ENCODE measurements around the gene BRD9. TPM values are rescaled to one million over a fixed set of nuclear protein-coding genes. Genes with fewer than 3 reads are reported as not detected.

Gene BRD9
- polyA plus RNA-seq, 6 donors from 2014 or later: 5.6 to 16.2 (median 12.5) TPM

DNA sequence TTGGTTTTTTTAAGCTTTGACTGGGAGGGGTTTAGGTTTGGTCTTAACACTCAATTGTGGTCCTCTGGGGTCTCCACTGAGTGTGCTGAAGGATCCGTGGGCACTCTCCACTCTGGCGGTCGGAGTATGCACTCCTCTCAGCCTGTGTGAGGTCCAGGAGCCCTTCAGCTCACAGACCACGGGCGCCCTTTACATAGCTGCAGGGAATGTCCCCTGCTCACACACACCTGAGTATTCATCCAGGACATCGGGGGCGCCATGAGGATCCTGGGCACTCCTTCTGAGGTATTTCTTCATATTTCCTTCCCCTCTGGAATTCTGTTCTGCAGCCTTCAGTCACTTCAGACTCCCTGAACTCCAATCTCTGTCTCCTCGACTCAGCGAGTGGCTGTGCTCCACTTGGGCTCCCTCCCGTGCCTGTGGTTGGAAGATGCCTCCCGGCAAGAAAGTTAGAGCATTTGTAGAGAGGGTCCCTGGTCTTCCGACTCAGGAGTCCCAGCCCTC lies 12.6 kb upstream of the BRD9 start:
- Mint-ChIP-seq H3K36me3 (no peaks in the 10 kb centered on the region), H3K27ac (no peak overlapping the region), H3K4me3 (no peak overlapping the region), H3K27me3 (no peaks in the 10 kb centered on the region), H3K9me3 (no peaks in the 10 kb centered on the region), H3K4me1 (peaks cover 0 to 2% (median 0%) of the 10 kb centered on the region in 3 donors)
- no peak for ATAC-seq (ENCODE audit: low read depth in 2 of 2)
- DNase-seq: no peak

GRCh38 chr5:903756-904096 lies 11.1 kb upstream of the BRD9 start:
- no peak for DNase-seq
- no peak overlapping the region for H3K27ac Mint-ChIP-seq

GRCh38 chr5:902129-902916 lies 9.7 kb upstream of the BRD9 start:
- Mint-ChIP-seq H3K4me1 (peaks cover 0 to 2% (median 0%) of the 10 kb centered on the region in 3 donors), H3K27ac (peak overlapping the region in 1 of 6 donors; percentile 92), H3K9me3 (no peaks in the 10 kb centered on the region), H3K4me3 (peak overlapping the region in 1 of 8 donors; percentile 2), H3K36me3 (no peaks in the 10 kb centered on the region), H3K27me3 (no peaks in the 10 kb centered on the region)
- no peak for ATAC-seq (ENCODE audit: low read depth in 2 of 2)
- no peak for DNase-seq

More at GRCh38 chr5:903756-904096, 11.1 kb upstream of the BRD9 start:
- Mint-ChIP-seq H3K4me3 (peak overlapping the region in 1 of 8 donors; percentile 64), H3K4me1 (peaks cover 0 to 2% (median 0%) of the 10 kb centered on the region in 3 donors), H3K36me3 (no peaks in the 10 kb centered on the region), H3K27me3 (no peaks in the 10 kb centered on the region), H3K9me3 (no peaks in the 10 kb centered on the region)
- ATAC-seq (ENCODE audit: low read depth in 2 of 2): no peak

DNA sequence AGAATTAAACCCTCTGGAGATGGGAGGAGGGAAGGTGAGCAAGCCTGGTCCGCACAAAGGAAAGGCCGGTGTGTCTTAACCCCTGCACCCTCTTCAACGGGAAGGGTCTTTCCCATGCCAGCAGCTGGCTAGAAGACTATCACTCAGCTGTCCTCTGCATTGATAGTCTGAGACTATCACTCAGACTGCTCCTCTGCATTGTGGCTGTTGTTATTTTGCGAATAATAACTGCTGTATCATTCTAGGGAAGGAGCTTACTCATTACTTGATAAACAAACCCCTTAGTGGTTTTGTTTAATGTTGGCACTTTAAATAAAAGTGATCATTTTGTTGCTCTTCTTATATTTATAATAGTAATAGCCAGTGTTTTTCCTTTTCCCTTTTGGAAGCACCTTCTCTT lies 8.2 kb upstream of the BRD9 start:
- ATAC-seq (ENCODE audit: low read depth in 2 of 2): no peak
- H3K9me3 Mint-ChIP-seq: no peaks in the 10 kb centered on the region
- no peak for DNase-seq
- no peaks in the 10 kb centered on the region for H3K36me3 Mint-ChIP-seq
- peaks cover 0 to 2% (median 0%) of the 10 kb centered on the region in 3 donors for H3K4me1 Mint-ChIP-seq
- no peak overlapping the region for H3K27ac Mint-ChIP-seq
- H3K27me3 Mint-ChIP-seq: no peaks in the 10 kb centered on the region
- no peak overlapping the region for H3K4me3 Mint-ChIP-seq

- Mint-ChIP-seq H3K9me3 (no peaks in the 10 kb centered on the region), H3K4me3 (peak overlapping the region; percentile 62 to 87 (median 68)), H3K27ac (peak overlapping the region in 1 of 6 donors; percentile 42), H3K27me3 (no peaks in the 10 kb centered on the region), H3K4me1 (peaks cover 10 to 16% (median 14%) of the 10 kb centered on the region in 3 donors), H3K36me3 (peaks cover 1 to 8% of the 10 kb centered on the region in 2 donors)
- ATAC-seq (ENCODE audit: low read depth in 2 of 2) (no peak), DNase-seq (no peak)
Measured at GRCh38 chr5:893711-894110, 1.1 kb upstream of the BRD9 start.

DNA sequence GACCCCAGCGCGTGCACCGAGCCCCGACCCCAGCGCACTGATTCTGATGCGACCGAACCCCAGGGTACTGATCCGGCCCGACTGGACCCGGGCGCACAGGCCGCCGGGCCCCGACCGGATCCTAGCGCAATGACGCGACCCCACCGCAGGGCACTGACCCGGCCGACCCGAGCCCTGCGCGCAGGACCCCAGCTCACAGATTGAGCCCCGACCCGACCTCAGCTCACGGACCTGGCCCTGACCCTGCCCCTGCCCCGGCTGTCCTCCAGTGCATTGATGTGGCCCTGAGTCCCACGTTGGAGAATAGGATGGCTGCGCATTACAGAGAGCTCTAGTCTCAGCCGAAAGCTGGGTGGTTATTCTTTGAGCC lies 521 bp upstream of the BRD9 start:
- Mint-ChIP-seq H3K36me3 (peaks cover 7 to 8% of the 10 kb centered on the region in 2 donors), H3K27me3 (no peaks in the 10 kb centered on the region), H3K27ac (no peak overlapping the region), H3K4me3 (peak overlapping the region; percentile 62 to 87 (median 68)), H3K9me3 (no peaks in the 10 kb centered on the region), H3K4me1 (peaks cover 10 to 16% (median 14%) of the 10 kb centered on the region in 3 donors)
- ATAC-seq (ENCODE audit: low read depth in 2 of 2): no peak
- DNase-seq: no peak

- ATAC-seq (ENCODE audit: low read depth in 2 of 2) (no peak), DNase-seq (no peak)
- Mint-ChIP-seq H3K4me1 (peaks cover 10 to 16% (median 14%) of the 10 kb centered on the region in 3 donors), H3K4me3 (peak overlapping the region; percentile 80 to 94 (median 88)), H3K36me3 (peaks cover 7 to 13% of the 10 kb centered on the region in 2 donors), H3K9me3 (no peaks in the 10 kb centered on the region), H3K27ac (peak overlapping the region in 5 of 6 donors; percentile 12 to 96 (median 75)), H3K27me3 (no peaks in the 10 kb centered on the region)
Measured at GRCh38 chr5:891837-892393, 686 bp downstream of the BRD9 start.

GRCh38 chr5:891117-891836 lies 1.3 kb downstream of the BRD9 start:
- Mint-ChIP-seq H3K9me3 (no peaks in the 10 kb centered on the region), H3K36me3 (peaks cover 7 to 20% of the 10 kb centered on the region in 2 donors), H3K4me3 (peak overlapping the region; percentile 80 to 94 (median 88)), H3K27ac (peak overlapping the region; percentile 14 to 96 (median 74)), H3K27me3 (no peaks in the 10 kb centered on the region), H3K4me1 (peaks cover 10 to 16% (median 14%) of the 10 kb centered on the region in 3 donors)
- no peak for ATAC-seq (ENCODE audit: low read depth in 2 of 2)
- no peak for DNase-seq

- Mint-ChIP-seq H3K4me1 (peaks cover 10 to 18% (median 16%) of the 10 kb centered on the region in 3 donors), H3K9me3 (no peaks in the 10 kb centered on the region), H3K36me3 (peaks cover 7 to 28% of the 10 kb centered on the region in 2 donors), H3K4me3 (peak overlapping the region in 2 of 8 donors; percentile 29 to 77), H3K27ac (no peak overlapping the region), H3K27me3 (no peaks in the 10 kb centered on the region)
- ATAC-seq (ENCODE audit: low read depth in 2 of 2) (no peak), DNase-seq (no peak)
Measured at GRCh38 chr5:889075-889710, 3.4 kb downstream of the BRD9 start.

- no peaks in the 10 kb centered on the region for H3K27me3 Mint-ChIP-seq
- no peak for ATAC-seq (ENCODE audit: low read depth in 2 of 2)
- H3K27ac Mint-ChIP-seq: no peak overlapping the region
- no peaks in the 10 kb centered on the region for H3K9me3 Mint-ChIP-seq
- H3K4me1 Mint-ChIP-seq: peaks cover 10 to 18% (median 17%) of the 10 kb centered on the region in 3 donors
- H3K36me3 Mint-ChIP-seq: peaks cover 7 to 28% of the 10 kb centered on the region in 2 donors
- no peak overlapping the region for H3K4me3 Mint-ChIP-seq
- no peak for DNase-seq
Measured at GRCh38 chr5:888638-889035, 4.0 kb downstream of the BRD9 start.

- DNase-seq: no peak
- H3K4me3 Mint-ChIP-seq: peak overlapping the region in 2 of 8 donors; percentile 16 to 58
- peaks cover 11 to 33% of the 10 kb centered on the region in 2 donors for H3K36me3 Mint-ChIP-seq
- no peaks in the 10 kb centered on the region for H3K27me3 Mint-ChIP-seq
- H3K27ac Mint-ChIP-seq: no peak overlapping the region
- H3K4me1 Mint-ChIP-seq: peaks cover 14 to 23% (median 20%) of the 10 kb centered on the region in 3 donors
- no peak for ATAC-seq (ENCODE audit: low read depth in 2 of 2)
- H3K9me3 Mint-ChIP-seq: no peaks in the 10 kb centered on the region
Measured at GRCh38 chr5:887947-888637, 4.5 kb downstream of the BRD9 start.

DNA sequence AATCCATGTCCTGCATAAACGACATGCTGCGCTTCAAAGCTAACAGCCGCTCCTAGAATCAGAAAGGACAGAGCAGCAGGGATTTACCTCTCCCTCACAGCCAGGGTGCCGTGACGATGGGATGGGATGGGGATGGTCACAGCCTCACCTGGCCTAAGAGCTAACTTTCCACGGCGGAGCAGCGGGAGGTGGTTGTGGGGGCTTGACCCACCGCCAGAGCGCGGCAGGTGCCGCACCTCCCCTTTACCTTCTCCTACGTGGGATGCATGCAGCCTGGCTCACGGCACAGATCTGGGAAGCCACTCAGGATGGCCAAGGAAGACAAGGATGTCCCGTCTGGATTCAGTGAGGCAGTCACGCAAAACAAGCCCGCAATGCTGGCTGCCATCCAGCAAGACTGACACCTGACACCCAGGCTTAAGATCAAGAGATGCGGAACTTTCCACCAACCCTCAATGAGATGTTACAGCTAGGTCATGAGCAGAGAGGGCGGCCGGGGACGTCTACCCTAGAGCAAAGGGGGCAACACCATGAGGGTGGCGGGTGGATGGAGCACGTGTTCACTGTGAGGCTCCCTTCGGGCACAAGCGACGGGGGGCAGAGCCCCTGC lies 5.8 kb downstream of the BRD9 start:
- Mint-ChIP-seq H3K4me3 (no peak overlapping the region), H3K9me3 (peaks cover 0 to 8% (median 0%) of the 10 kb centered on the region in 7 donors), H3K27ac (no peak overlapping the region), H3K36me3 (peaks cover 23 to 45% of the 10 kb centered on the region in 2 donors), H3K27me3 (no peaks in the 10 kb centered on the region), H3K4me1 (peaks cover 24 to 33% (median 26%) of the 10 kb centered on the region in 3 donors)
- ATAC-seq (ENCODE audit: low read depth in 2 of 2) (no peak), DNase-seq (no peak)
